PC-3 (cell line): ENCODE data around the gene VPS26B.

Experiments
- EZH2 ChIP-seq: fragments of 300-600 bp; sonication (generic); IDR thresholded peaks from one replicate; pipeline ENCODE4 v1.6.1; 2017; ENCODE audit warnings: antibody characterized with exemption, mild to moderate bottlenecking, low read length; ENCODE audit not compliant: unreplicated experiment
- TF ChIP-seq, protein P1 (sequence below): fragments of 300-600 bp; sonication (generic); conservative IDR thresholded peaks from 2 replicates; pipeline ENCODE4 v1.5.1; 2017; ENCODE audit warnings: antibody characterized with exemption, low read depth, mild to moderate bottlenecking, low read length

DNA sequence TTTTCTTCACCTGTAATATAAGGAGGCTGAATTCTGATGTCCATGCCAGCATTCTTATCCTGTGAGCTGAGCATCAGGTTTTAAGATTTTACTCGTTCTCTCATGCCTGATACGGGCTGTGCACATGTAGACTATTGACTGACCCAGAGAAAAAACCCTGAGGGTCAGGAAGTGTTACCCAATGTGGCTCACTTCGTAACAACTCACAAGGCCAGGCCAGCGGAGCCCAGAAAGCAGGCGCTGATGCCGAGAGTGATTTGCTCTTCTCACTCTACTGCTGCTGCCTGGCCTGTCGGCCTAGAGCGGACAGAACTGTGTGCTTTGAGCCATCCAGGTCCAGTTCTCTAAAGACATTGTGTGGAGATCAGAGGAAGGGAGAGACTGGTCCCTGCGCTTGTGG, 17.9 kb downstream of the VPS26B start:
- TF ChIP-seq, protein P1, sequence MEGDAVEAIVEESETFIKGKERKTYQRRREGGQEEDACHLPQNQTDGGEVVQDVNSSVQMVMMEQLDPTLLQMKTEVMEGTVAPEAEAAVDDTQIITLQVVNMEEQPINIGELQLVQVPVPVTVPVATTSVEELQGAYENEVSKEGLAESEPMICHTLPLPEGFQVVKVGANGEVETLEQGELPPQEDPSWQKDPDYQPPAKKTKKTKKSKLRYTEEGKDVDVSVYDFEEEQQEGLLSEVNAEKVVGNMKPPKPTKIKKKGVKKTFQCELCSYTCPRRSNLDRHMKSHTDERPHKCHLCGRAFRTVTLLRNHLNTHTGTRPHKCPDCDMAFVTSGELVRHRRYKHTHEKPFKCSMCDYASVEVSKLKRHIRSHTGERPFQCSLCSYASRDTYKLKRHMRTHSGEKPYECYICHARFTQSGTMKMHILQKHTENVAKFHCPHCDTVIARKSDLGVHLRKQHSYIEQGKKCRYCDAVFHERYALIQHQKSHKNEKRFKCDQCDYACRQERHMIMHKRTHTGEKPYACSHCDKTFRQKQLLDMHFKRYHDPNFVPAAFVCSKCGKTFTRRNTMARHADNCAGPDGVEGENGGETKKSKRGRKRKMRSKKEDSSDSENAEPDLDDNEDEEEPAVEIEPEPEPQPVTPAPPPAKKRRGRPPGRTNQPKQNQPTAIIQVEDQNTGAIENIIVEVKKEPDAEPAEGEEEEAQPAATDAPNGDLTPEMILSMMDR, result no peak
- TF ChIP-seq EZH2, result no peak
